ENCODE data around the gene MELTF.
A peak's percentile ranks its signal among the peaks of the same experiment; 100 is the strongest.

MELTF gene

DNA sequence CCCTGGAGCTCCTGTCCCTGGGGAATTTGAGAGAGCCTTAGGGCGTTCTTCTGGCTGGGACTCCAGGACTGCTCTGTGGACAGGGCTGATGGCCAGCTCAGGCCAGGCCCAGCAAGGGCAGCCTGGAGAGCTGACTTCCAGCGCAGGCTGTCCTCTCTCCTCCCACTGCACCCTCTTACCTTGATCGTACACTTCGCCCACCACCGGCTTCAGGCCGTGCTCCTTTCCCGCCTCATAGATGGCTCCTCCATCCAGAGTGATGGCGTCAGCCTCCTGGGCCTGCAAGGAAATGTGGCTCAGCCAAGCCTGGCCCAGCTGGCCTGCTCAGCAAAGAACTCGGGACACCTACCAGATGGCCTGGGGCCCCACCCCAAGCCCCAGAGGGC, 3.1 kb downstream of the MELTF start:
- DNase-seq, result peak; percentile 84

DNA sequence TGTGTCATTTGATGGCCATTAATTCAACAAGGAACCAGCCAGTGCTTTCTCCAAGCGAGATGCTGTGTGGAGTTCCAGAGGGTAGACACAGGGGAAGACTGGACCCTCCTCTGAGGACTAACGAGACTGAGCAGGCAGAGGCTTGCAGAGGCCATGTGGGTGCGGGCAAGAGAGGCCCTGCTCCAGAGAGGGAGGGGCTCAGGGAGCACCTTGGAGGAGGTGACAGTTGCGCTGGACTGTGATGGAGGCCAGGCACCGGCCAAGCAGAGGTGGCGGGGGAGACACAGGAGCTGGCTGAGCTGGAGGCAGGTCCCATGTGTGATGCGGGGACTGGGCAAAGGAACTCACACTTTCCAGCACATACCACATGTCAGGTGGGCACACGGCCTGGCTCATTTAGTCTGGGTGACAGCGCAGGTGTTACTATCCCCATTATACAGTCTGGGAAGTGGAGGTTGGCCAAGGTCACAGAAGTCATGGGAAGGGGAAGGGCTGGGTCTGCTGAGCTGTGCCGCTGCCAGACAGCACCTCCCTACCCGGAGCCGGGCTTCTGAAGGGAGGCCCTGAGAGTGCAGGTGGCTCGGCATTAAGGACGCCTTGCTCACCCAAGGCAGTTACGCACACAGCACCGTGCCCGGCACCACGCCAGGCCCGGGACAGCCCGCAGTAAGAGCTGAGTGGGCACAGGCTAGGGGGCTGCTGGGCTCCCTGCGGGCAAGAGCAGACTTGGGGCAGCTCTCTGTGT, 3.7 kb downstream of the MELTF start:
- no peak for DNase-seq

DNA sequence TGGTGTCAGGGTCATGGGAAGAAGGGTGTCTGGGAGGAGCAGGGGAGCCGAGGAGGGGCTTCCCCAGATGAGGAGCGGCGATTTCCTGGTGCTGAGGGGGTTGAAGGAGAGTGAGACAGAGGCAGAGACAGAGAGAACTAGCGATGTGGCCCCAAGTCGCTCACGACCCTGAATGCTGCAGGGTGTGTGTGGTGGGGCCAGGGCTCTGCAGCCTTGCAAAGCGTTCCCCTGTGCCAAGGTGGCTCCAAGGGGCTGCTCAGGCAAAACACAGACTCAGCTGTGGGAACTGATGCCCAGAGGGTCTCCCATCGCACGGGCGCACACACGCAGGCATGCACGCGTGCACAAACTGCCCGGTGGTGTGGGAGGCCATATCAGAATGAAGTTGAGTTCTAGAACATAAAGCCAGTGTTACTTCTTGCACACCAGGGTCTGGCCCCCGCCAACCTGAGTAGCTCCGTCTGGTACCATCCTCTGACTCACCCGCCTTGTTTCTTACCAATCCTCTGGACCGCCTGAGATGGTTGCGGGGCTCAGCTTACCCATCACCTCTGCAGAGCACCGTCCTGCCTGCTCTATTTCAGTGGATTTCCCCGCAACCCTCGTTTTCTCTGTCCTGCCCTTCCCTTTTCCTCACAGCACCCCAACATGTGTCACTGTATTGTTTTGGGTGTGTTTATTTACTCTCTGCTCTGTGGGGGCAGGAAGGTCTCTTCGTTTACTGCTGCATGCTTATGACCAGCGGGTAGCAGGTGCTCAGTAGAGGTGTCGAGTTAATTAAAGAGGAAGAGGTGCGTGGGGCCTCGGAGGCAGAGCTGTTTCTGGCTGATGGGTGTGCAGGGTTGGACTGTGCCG, 4.5 kb downstream of the MELTF start:
- no peak for DNase-seq

DNA sequence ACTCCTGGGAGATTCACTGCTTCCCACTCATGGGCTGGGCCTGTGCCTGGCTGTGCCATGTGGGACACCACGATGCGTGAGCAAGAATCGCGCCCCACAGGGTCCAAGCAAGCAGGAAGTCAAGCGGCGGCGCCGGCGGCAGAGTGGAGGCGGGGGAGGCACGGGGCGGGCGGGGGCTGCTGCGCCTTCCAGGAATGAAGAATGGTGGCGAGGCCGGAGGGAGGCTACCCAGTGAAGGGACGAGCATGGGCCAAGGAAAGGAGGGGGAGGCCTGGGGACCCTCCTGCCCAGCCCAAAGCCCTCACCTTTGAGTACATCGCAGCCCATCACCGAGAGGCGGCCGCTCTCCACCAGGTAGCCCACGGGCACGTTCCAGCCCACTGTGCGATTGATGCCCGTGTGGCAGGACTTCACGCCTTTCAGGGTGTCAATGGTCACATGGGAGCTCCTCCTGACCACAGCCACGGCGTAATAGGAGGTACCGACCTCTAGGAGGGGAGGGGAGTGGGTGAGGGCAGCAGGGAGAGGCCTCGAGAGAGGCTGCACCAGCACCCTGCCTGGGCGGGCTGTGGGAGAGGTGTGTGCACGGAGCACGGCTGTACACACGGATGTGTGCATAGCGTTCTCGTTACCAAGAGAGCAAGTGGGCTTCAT, 5.5 kb downstream of the MELTF start:
- DNase-seq, result no peak

DNA sequence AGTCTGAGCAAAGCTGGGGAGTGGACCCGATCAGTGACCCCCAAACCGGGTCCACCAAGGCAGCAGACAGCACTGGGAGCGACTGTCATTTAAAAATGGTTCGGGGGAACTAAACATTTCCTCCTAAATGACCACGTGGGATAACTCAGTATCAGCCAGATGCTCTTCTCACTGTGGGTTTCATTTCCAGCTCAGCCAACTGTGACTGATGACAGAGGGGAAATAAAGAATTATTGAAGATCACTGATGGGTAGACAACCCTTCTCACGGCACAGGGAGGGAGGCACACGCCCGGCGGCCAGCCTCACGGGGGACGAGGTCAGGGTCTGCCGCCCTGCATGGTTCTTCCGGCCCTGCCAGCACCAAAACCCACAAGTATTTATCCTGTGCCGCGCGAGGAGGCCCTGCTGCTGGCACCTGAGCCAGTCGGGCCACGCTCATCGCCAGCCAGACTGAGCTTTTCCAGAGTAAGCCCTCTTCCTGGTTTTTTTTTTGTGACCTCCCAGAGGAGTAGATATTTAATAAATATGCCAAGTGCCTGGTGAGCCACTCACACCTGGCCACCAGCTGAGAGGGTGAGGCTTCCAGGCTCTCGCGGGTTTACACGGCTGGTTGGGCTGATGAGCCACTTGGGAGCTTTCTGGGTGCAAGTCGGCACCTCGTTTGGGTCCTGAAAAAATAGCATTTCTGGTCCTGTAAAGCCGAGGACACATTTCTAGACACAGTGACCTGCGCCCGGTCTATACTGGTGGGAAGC, 6.2 kb downstream of the MELTF start:
- DNase-seq, result peak; percentile 62

DNA sequence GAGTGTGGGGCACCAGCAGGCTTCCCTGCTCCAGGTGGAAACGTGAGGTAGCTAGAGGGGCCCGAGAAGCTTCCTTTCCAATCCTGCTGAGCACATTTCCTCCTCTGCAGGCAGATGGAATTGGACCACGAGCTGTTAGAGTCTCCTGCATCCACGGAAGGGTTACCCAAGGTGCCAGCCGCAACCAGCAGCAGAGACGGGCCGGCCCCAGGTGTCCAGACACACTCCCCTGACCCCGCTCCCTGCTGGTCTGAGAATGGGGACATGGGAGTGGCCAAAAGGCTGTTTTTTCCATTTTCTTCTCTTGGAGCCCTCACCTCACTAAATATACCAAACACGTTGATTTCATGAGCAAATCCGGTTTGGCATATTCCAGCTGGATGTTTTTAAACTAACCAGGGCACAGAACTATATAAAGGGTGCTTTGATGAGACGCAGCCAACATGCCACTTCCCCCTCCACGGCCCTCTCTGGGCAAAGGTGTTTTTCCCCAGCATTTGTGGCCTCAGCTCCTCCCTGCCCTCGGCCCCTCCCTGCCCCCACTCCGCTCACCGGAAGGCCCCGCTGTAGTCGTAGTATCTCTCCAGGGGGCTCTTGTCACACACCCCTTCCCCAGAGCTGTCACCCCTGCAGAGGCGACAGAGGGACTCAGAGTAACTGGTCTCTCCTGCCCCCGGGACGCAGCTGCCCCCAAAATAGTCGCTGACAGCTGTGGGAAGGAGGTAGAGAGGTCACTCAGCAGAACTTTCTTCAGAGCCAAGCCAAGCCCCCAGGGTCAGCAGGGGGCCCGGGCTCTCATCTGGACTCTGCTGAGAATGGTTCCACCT, 7.0 kb downstream of the MELTF start:
- DNase-seq, result no peak

DNA sequence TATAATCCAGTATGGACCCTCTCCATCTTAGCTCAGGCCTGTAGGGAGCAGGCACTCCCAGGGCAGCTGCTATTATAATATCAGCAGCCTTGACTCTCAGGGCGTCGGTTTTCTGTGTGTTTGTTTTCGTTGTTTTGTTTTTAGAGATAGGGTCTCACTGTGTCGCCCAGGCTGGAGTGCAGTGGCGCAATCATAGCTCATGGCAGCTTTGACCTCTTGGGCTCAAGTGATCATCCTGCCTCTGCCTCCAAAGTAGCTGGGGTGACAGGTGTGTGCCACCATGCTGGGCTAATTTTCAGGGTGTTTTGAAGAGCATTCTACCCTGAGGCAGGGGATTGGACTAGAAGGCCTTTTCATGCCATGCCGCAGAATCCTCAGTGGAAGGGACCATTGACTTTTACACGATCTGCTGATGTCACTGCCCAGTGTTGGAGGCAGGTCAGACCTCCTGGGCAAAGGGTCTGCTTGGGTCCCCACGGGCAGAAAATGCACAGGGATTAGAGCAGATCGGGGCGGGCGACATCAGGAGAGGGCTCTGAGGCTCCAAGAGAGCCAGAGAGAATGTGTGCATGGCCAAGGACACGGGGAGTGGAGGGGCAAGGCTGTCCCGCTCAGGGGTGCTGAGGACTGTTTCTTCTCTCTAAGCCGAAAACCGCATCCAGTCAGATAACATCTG, 7.8 kb downstream of the MELTF start:
- DNase-seq, result no peak

DNA sequence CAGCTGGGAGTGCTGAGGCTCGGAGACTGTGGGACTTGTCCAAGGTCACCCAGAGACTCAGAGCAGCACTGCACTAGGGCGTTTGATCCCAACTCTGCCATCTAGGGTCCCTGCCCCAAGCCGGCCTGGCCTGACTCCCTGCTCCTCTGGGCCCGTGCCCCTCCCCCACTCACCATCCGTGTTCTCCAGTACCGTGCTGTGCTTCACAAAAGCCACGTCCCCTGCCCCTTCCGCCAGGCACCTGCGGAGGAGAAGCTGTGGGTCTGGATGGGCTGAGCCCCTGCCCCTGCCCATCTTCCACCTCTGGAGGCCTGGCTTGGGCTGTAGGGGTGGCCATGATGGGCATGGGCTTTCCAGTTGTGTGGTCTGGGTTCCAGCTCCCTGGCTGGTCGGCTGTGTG, 8.4 kb downstream of the MELTF start:
- DNase-seq, result no peak

DNA sequence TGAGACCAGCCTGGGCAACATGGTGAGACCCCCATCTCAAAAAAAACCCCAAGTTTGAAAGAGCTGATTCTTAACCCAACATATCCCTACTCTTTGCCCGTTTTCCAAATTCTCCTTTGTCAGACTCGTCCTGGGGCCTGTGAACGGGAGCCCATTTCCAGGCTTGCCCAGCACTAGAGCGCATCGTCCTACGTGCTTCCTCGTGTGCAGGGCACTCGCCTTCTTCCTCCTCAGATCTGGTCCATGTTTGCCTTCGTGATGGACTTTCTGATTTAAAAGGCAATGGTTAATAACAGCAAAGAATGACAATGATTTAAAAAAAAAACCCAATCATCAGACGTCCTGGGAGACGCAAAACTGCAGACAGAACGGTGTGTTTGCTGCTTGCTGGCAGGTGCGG, 10.1 kb downstream of the MELTF start:
- DNase-seq, result no peak

DNA sequence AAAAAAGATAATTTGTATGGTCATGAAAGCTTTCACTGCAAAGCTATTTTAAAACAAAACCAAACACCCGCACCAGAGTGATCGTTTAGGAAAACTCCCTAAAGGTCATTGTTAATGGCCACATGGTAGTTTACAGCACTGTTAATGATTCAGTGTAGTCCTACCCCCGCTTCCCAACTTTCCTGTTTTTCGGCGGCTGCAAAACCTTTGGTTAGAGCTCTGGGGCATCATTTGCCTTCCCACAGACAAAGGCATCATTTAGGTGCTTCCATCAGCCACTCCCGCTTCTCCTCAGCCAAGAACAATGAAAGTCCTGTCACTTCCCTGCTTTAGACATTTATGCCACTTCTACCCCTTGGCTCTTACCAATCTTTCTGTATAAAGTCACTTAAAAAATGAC, 10.6 kb downstream of the MELTF start:
- DNase-seq, result no peak

DNA sequence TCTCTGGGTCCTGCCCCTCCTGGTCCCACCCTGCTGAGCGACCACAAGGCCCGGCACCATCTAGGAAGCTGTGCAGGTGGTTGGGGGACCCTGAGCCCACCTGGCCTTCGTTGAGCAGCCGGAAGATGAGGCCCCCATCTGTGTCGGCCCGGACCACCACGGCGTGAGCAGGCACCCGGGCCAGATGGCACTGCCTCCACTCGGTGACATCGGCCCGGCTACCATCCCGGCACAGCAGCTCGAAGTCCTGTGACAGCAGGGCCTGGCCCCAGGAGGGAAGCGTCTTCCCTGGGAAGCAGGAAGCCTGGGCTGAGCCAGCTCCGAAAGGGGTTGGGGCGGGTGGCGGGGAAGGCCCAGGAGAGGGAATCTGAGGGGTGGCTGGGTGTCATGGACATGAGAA, 12.6 kb downstream of the MELTF start:
- DNase-seq, result no peak

DNA sequence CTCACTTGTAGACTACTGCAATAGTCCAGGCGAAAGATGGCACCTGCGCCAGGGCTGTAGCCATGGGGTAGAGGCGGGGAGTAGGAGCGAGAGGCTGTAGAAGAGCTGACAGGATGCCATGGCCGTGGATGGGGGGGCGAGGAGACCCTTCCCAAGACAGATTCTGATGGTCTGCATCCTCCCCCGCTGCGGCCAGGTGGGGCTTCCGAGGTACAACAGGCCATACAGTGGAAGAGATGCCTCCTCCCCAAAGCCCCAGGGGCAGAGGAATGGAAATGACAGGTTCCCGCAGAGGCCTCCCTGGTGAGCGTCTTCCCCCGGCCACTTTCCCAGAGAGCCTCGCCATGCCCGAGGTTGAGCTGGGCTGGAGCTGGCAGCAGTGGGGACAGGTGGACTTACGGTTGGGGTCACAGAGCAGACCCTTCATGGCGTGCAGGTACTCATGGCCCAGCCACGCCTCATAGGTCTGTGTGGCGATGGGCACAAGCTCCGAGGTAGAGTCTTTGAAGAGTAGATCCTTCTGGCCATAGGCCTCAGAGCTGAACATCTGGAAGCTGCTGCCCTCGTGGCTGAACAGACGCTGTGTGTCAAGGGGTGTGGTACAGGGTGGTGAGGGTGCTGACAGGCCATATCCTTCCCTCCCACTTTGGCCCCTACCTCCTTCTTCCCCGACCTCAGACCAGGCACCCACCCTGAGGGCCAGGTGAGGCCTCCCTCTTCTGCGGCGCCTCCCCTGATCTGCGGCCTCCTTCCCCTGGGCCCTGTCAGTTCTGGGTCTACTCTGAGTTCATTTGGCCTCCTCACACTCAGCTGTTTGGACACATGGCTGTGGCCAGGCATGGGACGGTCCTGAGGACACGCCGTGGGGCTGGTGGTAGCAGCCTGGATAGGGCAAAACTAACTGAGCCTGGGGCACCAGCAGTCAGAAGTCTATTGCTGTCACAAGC, 13.6 kb downstream of the MELTF start:
- no peak for DNase-seq

DNA sequence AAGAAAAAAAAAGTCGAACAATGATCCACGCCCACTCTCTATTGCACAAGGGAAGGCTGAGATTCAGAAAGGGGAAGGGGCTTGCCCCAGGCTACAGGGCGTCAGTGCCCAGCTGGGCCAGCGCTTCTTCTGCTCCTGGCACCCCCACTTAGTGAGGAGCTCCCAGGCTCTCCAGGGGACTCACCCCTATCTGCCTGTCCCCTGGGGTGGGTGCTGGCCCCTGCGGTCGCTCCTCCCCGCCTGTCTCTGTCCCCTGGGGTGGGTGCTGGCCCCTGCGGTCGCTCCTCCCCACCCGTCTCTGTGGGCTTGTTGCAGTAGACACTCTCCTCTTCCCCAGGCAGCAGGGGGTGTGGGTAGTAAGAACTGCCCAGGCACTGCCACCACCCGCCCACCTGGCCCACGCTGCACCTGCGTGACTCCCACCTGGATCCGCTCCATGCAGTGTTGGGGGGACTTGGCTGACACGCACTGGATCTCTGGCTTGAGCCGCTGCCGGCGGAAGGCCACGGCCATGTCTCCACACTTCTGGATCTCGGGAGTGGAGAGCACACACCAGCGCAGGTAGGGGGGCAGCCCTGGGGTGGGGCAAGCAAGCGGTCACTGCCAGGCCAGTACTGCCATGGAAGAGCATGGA, 14.6 kb downstream of the MELTF start:
- DNase-seq, result no peak

DNA sequence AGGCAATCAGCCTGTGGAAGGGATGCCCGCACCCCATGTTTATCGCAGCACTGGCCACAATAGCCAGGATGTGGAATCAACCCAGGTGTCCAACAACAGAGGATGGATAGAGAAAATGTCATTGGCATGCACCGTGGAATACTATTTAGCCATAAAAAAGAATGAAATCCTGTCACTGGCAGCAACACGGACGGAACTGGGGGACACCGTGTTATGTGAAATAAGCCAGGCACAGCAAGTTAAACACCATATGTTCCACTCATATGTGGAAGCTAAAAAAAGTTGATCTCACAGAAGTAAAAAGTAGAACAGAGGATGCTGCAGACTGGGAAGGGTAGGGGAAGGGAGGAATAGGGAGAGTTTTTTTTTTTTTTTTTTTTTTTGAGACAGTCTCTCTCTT, 15.6 kb downstream of the MELTF start:
- no peak for DNase-seq

DNA sequence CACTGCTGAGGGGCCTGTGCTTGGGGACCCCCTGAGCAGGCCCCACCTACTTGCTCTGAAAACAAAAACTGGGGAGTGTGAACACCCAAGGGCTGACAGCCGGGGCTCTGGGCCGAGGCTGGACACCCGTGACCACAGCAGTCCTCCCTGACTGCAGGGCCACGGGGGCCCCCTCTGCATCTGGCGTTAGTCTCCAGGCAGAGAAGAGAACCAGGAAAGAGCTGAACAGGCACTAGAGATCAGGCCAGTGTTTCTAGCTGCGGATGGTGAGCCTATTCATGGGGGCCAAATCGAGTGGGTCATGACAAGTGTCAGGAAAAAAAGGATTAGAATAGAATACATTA, 17.1 kb downstream of the MELTF start:
- DNase-seq, result no peak

DNA sequence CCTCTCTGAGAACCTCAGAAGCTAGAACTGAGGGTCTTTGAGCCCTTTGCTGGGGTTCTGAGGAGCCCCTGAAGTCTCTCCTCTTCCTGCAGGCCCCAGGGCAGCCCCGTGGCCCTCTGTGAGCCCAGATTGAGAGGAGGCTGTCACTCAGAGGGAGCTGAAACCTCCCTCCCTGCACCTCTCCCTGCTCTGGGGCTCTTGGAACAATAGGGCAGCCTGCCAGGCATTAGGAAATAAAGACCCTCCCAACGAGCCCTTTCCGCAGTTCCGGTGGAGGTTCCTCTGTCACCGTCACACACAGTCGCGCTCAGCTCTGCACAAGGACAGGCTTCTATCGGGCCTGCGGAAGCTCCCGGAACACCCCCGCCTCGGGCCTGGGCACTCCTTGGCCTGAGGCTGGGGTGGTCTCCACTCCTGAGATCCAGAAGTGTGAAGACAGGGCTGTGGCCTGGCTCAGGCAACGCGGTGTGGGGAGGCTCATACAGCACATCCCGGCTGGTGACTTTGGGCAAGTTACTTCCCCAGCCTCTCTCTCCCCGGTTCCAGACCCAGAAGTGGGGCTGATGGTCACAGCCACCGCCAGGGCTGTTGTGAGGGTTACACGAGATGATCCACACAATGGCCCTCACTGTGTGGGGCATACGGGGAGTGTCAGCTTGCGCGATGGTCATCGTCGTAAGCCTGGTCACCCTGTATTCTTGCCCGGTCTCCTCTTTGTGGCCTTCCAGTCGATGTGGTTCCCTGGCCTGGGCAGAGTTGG, 17.7 kb downstream of the MELTF start:
- no peak for DNase-seq

DNA sequence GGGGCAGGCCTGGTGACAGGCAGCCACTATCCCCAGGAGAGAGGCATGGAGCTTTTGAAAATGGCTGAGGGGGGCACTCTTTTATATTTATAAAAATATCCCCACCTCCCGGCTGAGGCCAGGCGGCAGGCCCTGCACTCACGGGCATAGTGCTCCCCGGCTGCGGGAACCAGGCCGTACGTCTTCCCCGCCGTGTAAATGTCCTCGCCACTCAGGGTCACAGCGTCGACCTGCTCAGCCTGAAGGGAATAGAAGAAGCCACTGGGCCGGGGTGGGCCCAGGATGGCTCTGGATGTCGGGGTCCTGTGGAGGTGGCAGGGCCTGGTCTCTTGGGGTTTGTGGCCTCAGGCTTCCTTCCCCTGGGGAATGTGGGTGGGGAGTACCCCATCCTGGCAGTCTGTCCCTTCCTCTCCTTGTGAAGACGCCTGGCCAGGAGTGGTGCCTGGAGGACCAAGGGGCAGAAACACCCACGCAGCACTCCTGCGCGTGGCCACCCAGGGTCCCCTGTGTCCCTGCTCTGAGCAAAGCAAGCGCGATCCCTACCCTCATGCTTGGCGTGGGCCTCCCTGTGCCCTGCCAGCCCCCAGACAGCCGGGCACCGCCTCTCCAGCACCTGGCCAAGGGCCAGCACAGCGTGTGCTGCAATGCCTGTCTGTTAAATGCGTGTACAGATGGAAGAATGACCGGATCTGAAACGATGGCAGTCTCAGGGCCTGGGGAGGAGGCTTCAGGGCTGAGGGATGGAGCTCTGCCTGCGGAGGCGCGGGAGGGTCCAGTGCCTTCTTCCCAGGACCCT, 18.9 kb downstream of the MELTF start:
- no peak for DNase-seq

DNA sequence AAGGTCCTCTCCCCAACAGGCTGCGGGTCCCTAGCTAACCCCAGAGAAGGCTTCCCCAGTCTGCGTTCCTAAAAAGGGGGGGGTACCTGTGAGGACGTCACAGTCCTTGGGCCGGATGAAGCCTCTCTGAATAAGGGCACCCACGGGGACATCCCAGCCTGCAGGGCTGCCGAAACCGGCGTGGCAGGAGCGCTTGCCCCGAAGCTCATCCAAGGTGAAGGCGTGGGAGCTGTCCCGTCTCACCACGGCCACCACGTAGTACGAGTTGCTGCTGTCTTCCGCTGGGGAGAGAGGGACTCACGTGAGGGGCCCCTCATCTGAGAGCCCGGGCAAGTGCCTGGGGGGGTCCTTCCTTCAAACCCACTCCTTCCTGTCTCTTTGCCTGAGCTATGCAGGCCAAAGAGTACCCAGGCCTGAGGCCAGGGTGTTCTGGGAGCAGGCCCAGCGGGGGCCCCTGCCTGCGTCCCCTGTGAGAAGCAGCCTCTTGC, 20.0 kb downstream of the MELTF start:
- DNase-seq, result no peak

Data from NCI-H82 (cell line).